T47D (cell line): ENCODE measurements around the gene TMEM259.

Source experiments
- DNase-seq, 2 experiments: peaks; one replicate each; pipeline versions ENCODE4 v3.0.0 to v3.0.0-alpha.2; 2011 to 2012; ENCODE audit warnings: low read depth in 1 of 2, low spot score in 1 of 2
- JUND ChIP-seq: IDR thresholded peaks from 2 replicates; pipeline ENCODE4 v1.6.1; 2012; ENCODE audit warnings: low read depth
- in situ Hi-C: cut with HindIII; loops from 2 replicates; pipeline ENCODE4 v1.10.0; 2016; ENCODE audit warnings: low sequenced_read_pairs, low pct_unique_long_range_greater_than_20kb

Gene TMEM259

GRCh38 chr19:1015061-1015781 is 5.7 kb downstream of the TMEM259 start:
- no peak for TF ChIP-seq JUND
- in situ Hi-C loops = no loop called here
- DNase-seq = no peak

DNA sequence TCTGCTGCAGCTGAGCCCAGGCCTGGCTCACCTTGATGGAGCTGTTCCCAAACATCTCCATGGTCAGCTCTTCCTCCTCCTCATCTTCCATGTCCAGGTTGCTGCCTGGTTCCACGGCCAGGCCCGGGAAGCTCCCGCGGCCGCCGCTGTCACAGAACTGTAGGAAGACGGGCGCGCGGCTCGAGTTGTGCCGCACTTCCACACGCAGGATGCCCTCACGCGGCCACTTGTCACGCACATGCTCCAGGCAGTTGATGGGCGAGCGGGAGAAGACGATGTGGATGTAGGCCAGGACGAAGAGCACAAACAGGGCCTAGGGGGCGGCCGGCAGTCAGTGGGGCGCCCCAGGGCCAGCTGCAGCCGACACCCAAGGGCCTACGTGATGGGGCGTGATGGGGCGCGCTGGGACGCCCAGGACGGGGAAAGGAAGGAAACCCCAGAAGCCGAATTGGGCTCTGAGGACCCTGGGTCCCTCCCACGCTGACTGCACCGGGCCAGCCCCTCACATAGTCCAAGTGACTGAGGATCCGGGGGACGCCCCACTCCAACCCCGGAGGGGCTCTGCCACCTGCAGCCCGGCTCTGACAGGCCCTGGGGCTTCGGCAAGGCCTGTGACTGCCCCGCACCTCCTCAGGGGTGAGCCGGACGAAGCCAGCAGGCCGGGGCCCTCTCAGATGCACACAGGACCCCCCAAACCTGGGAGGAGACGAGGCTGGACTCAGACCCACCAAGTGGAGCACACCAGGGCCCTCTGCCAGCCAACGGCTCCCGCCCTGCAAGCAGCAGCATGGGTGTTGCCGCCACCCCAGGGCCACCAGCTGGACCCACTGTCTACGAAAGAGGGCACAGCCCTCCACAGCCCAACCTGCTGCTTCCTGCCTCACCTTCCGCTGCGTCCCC is 6.5 kb downstream of the TMEM259 start:
- no peak for DNase-seq
- in situ Hi-C loops = no loop called here
- no peak for TF ChIP-seq JUND

- in situ Hi-C loops = no loop called here
- no peak for DNase-seq
- no peak for TF ChIP-seq JUND
These were observed 7.7 kb downstream of the TMEM259 start for GRCh38 chr19:1013218-1013617.

- no peak for TF ChIP-seq JUND
- DNase-seq = no peak
- in situ Hi-C loops = no loop called here
These were observed 8.6 kb downstream of the TMEM259 start for GRCh38 chr19:1012334-1012733.

DNA sequence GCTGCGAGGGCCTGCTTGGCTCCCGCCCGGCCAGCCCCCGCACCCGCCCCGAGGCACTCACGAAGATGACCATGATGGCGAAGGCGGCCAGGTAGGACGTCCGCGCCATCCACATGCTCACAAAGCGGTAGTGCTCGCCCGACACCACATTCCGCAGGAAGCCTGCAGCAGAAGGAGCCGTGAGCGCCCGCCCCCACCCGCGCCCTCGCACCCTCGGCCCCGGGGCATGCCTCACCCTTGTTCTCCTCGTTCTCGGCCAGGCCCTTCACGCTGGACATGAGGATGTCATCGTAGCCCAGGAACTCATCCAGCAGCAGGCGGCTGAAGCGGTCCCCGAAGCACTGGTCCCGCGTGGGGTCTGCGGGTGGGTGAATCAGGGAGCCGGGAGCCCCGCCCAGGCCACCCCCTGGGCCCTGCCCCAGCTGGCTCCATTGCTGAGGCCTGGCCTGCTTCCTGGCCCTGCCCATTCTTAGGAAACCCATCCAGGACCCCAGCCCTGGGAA is 9.0 kb downstream of the TMEM259 start:
- no peak for TF ChIP-seq JUND
- in situ Hi-C loops = no loop called here
- no peak for DNase-seq

GRCh38 chr19:1010586-1011510 is 10.1 kb downstream of the TMEM259 start:
- in situ Hi-C loops = no loop called here
- TF ChIP-seq JUND = no peak
- DNase-seq = no peak

DNA sequence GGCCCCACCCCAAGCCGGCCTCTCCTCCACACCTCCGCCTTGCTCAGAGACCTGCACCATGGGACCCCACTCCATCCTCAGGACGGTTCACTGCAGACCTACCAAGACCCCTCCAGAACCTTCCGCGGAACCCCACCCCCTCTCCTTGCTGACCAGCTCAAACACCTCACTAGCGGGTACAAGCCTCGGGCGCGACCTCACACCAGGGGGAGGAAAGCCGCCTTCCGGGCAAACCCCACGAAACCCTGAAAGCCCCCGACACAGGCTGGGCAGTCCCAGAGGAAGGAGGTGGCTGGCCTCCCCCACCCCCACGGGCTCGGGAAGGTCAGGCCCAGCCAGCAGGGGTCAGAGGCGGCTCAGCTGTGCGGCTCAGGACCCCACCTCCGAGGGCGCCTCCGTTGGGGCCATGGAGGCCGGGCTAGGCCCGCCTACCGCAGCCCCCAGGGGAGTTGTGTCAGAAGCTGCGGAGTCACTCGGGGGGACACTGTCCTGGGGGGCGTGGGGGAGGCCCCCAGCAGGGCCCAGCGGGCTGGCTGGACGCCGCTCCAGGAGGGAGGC is 10.9 kb downstream of the TMEM259 start:
- no peak for DNase-seq
- in situ Hi-C loops = no loop called here
- no peak for TF ChIP-seq JUND

DNA sequence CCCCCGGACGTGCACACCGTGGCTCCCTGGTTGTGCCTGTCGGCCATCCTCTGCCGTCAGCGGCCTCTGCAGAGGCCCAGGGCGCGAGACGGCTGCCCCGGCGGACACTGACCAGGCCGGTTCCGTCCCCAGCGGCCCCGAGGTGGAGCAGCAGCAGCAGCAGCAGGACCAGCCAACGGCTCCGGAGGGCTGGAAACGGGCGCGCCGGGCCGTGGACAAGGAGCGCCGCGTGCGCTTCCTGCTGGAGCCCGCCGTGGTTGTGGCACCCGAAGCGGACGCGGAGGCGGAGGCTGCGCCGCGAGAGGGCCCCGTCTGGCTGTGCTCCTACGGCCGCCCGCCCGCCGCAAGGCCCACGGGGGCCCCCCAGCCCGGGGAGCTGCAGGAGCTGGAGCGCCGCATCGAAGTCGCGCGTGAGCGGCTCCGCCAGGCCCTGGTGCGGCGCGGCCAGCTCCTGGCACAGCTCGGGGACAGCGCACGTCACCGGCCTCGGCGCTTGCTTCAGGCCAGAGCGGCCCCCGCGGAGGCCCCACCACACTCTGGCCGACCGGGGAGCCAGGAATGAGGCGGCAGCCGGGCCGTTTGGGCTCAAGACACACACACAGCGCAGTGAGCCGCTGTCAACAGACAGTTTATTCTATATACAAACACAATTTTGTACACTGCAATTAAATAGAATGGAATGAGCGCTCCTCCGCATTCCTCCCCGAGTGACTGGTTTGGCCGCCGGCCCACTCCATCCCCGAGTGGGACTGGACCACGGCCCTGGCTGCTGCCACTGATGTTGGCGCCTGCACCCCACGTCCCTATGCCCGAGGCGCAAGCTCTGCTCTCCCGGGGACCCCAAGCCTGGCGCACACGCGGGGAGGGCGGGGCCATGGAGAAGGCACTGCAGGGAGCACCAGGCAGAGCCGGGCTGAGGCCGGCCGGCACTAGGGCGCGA is 11.6 kb downstream of the TMEM259 start:
- in situ Hi-C loops = no loop called here
- TF ChIP-seq JUND = no peak
- no peak for DNase-seq

DNA sequence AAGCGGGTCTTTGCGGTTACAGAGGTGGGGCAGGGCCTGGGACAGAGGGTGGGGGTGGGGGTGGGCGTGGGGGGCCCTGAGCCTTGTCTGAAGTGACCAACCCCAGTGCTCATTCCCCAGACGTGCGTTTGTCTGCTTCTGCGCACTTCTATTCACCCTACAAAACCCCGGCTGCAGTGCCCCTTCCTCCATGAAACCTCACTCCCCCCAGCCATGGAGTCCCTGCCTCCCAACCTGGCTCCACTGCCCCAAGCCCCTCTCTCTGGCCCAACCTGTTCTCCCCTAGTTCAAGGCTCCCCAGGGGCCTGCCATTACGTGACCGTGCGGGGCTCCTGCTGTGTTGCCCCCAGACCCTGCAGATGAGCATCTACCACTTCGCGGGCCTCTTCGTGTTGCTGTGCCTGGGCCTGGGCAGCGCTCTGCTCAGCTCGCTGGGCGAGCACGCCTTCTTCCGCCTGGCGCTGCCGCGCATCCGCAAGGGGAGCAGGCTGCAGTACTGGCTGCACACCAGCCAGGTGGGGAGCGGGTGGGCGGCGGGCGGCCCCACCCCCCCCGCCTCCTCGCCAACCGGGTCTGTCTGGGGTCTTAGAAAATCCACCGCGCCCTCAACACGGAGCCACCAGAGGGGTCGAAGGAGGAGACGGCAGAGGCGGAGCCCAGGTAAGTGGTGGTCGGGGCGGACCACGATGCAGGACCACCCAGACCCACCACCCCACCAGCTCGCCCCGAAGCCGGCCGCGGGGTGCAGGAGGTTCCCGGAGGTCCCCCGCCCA is 12.5 kb downstream of the TMEM259 start:
- DNase-seq = no peak
- TF ChIP-seq JUND = no peak
- in situ Hi-C loops = no loop called here

GRCh38 chr19:1007399-1008251 is 13.3 kb downstream of the TMEM259 start:
- no peak for DNase-seq
- in situ Hi-C loops = no loop called here
- no peak for TF ChIP-seq JUND
